PC-9 (cell line): Measurements from ENCODE around the gene GALNT9. TPM values are rescaled to one million over a fixed set of nuclear protein-coding genes. Genes with fewer than 3 reads are reported as not detected.
"Not testable (repeated sequence)": the region's sequence is repeated elsewhere in the genome, so short reads cannot be mapped to it uniquely, and the experiment has no call there.

Experiments used
- BruUV-seq: library from RNA; stranded (reverse); fragments of 400-500 nt; replicated peaks from 2 replicates; lab custom pipeline; 2021; lab: Mats Ljungman, UMichigan
- CTCF ChIA-PET: fragments of 300-600 bp; sonication (Branson Sonifier 250); formaldehyde crosslinking; loops from one replicate; lab custom pipeline; 2022; ENCODE audit warnings: antibody characterized with exemption; lab: Charles Lee
- POLR2A ChIA-PET: fragments of 300-600 bp; sonication (Branson Sonifier 250); formaldehyde crosslinking; loops from one replicate; lab custom pipeline; 2022; ENCODE audit warnings: antibody characterized with exemption; ENCODE audit not compliant: unreplicated experiment; lab: Charles Lee
- DNase-seq, 2 experiments: peaks; one replicate each; pipeline versions ENCODE4 v3.0.0 to v3.0.0-alpha.2; 2015 to 2022; ENCODE audit warnings: mixed read lengths in 1 of 2
- H2AFZ ChIP-seq: fragments of 200-600 bp; sonication (generic); 2 replicates; pipeline ENCODE4 v1.8.1; 2017; ENCODE audit warnings: antibody characterized with exemption
- H3F3A ChIP-seq: fragments of 200-600 bp; sonication (generic); 2 replicates; pipeline ENCODE4 v1.8.1; 2017; ENCODE audit warnings: antibody characterized with exemption, mild to moderate bottlenecking, low read depth; ENCODE audit not compliant: insufficient read depth
- H3K27ac ChIP-seq: fragments of 200-600 bp; sonication (generic); 2 replicates; pipeline ENCODE4 v1.6.1; 2016; ENCODE audit warnings: mixed run types
- H3K27me3 ChIP-seq: fragments of 200-600 bp; sonication (generic); 2 replicates; pipeline ENCODE4 v1.6.1; 2016; ENCODE audit warnings: low read depth, mixed run types; ENCODE audit not compliant: insufficient read depth
- H3K36me3 ChIP-seq: fragments of 200-600 bp; sonication (generic); 2 replicates; pipeline ENCODE4 v1.6.1; 2016; ENCODE audit warnings: low read depth, mixed run types
- H3K4me1 ChIP-seq: fragments of 200-600 bp; sonication (generic); replicated peaks from 2 replicates; pipeline ENCODE4 v1.6.1; 2016; ENCODE audit warnings: mixed run types; ENCODE audit not compliant: insufficient read depth
- H3K4me2 ChIP-seq: fragments of 200-600 bp; sonication (generic); 2 replicates; pipeline ENCODE4 v1.6.1; 2017; ENCODE audit warnings: mixed run types
- H3K4me3 ChIP-seq: fragments of 200-600 bp; sonication (generic); 2 replicates; pipeline ENCODE4 v1.6.1; 2016; ENCODE audit warnings: mixed run types
- H3K79me2 ChIP-seq: fragments of 200-600 bp; sonication (generic); 2 replicates; pipeline ENCODE4 v1.6.1; 2017; ENCODE audit warnings: low read depth, mixed run types
- H3K9me2 ChIP-seq: fragments of 200-600 bp; sonication (generic); 2 replicates; pipeline ENCODE4 v1.8.1; 2017; ENCODE audit warnings: mild to moderate bottlenecking; ENCODE audit not compliant: insufficient read depth
- H3K9me3 ChIP-seq: fragments of 200-600 bp; sonication (generic); 2 replicates; pipeline ENCODE4 v1.8.1; 2016; ENCODE audit warnings: low read depth; ENCODE audit not compliant: insufficient read depth
- H4K20me1 ChIP-seq: fragments of 200-600 bp; sonication (generic); 2 replicates; pipeline ENCODE4 v1.8.1; 2017; ENCODE audit not compliant: insufficient read depth
- CTCF ChIP-seq: fragments of 200-600 bp; sonication (generic); conservative IDR thresholded peaks from 2 replicates; pipeline ENCODE4 v1.6.1; 2017; ENCODE audit warnings: mixed run types, antibody characterized with exemption, mild to moderate bottlenecking, moderate library complexity
- EZH2 ChIP-seq: fragments of 200-600 bp; sonication (generic); IDR thresholded peaks from 2 replicates; pipeline ENCODE4 v1.8.0; 2017; ENCODE audit warnings: antibody characterized with exemption, low read depth
- intact Hi-C: fragments of 100-400 bp; cut with micrococcal nuclease; formaldehyde crosslinking; loops from one replicate; pipeline ENCODE4 v1.10.0; 2022; ENCODE audit not compliant: unreplicated experiment
- total RNA-seq: library from RNA; stranded (reverse); gene quantifications from 2 replicates; pipeline ENCODE4 v1.2.3, GENCODE V29; 2021

Gene GALNT9
- total RNA-seq, 1 experiment from 2014 or later, result 11.2 TPM

GRCh38 chr12:132302466-132303358 lies 26.7 kb downstream of the GALNT9 start:
- no peak for TF ChIP-seq CTCF
- TF ChIP-seq EZH2, result no peak
- Histone ChIP-seq H4K20me1 (no peaks in the 10 kb centered on the region), H3F3A (no peaks in the 10 kb centered on the region), H3K4me1 (no peaks in the 10 kb centered on the region), H3K9me3 (no peaks in the 10 kb centered on the region), H3K4me3 (no peak overlapping the region), H3K4me2 (no peak overlapping the region), H3K36me3 (no peaks in the 10 kb centered on the region), H2AFZ (no peak overlapping the region), H3K27me3 (peaks cover 35% of the 10 kb centered on the region), H3K79me2 (no peaks in the 10 kb centered on the region), H3K27ac (no peak overlapping the region), H3K9me2 (no peaks in the 10 kb centered on the region)
- DNase-seq, result no peak
- CTCF ChIA-PET, result no interaction called here
- intact Hi-C loops, result no loop called here
- POLR2A ChIA-PET, result no interaction called here
- no TSS peak for BruUV-seq

GRCh38 chr12:132300789-132301722 lies 28.3 kb downstream of the GALNT9 start:
- Histone ChIP-seq H3K4me2 (no peak overlapping the region), H3K79me2 (no peaks in the 10 kb centered on the region), H3K4me1 (no peaks in the 10 kb centered on the region), H3F3A (no peaks in the 10 kb centered on the region), H3K27ac (no peak overlapping the region), H3K9me2 (no peaks in the 10 kb centered on the region), H4K20me1 (no peaks in the 10 kb centered on the region), H3K9me3 (no peaks in the 10 kb centered on the region), H3K36me3 (no peaks in the 10 kb centered on the region), H3K27me3 (peaks cover 36% of the 10 kb centered on the region), H3K4me3 (no peak overlapping the region), H2AFZ (no peak overlapping the region)
- DNase-seq, result no peak
- TF ChIP-seq CTCF, result no peak
- TF ChIP-seq EZH2, result no peak
- no TSS peak for BruUV-seq
- intact Hi-C loops, result no loop called here
- ChIA-PET POLR2A (no interaction called here), CTCF (no interaction called here)

- H3K4me3 ChIP-seq, result no peak overlapping the region
- H3K4me1 ChIP-seq, result no peaks in the 10 kb centered on the region
- no peaks in the 10 kb centered on the region for H3K9me2 ChIP-seq
- no peaks in the 10 kb centered on the region for H3K9me3 ChIP-seq
- no peak overlapping the region for H3K27ac ChIP-seq
- no peaks in the 10 kb centered on the region for H3K36me3 ChIP-seq
- peaks cover 68% of the 10 kb centered on the region for H3K27me3 ChIP-seq
- intact Hi-C loops, result no loop called here
- no peak for TF ChIP-seq CTCF
- no peak for TF ChIP-seq EZH2
- no peak overlapping the region for H3K4me2 ChIP-seq
- H3F3A ChIP-seq, result no peaks in the 10 kb centered on the region
- ChIA-PET CTCF (no interaction called here), POLR2A (no interaction called here)
- no TSS peak for BruUV-seq
- no peak overlapping the region for H2AFZ ChIP-seq
- H3K79me2 ChIP-seq, result no peaks in the 10 kb centered on the region
- no peak for DNase-seq
- H4K20me1 ChIP-seq, result no peaks in the 10 kb centered on the region
These were observed 33.3 kb downstream of the GALNT9 start for GRCh38 chr12:132296063-132296462.

GRCh38 chr12:132295561-132295960 lies 33.8 kb downstream of the GALNT9 start:
- H4K20me1 ChIP-seq, H3K27ac ChIP-seq, H3K79me2 ChIP-seq, DNase-seq, POLR2A ChIA-PET, H3F3A ChIP-seq, H2AFZ ChIP-seq, H3K36me3 ChIP-seq, H3K9me3 ChIP-seq, H3K4me1 ChIP-seq, H3K4me2 ChIP-seq, CTCF ChIA-PET, H3K9me2 ChIP-seq, H3K4me3 ChIP-seq, intact Hi-C loops, BruUV-seq: not testable (repeated sequence)
- peaks cover 67% of the 10 kb centered on the region for H3K27me3 ChIP-seq
